B cell (primary cell): ENCODE measurements around the gene HIP1. TPM values are rescaled to one million over a fixed set of nuclear protein-coding genes. Genes with fewer than 3 reads are reported as not detected.
A peak's percentile ranks its signal among the peaks of the same experiment; 100 is the strongest.

Experiments
- ATAC-seq: fragments of 200-7000 bp; cut with Tn5 transposase; one replicate; pipeline ENCODE4 v1.10.0; 2021; ENCODE audit warnings: low read depth, mild to moderate bottlenecking, moderate number of reproducible peaks, moderate library complexity
- CTCF ChIA-PET: fragments of 350-600 bp; sonication (Branson Sonifier 250); formaldehyde crosslinking; loops from one replicate; lab custom pipeline; 2021; ENCODE audit warnings: antibody characterized with exemption, inconsistent platforms; lab: Charles Lee
- POLR2A ChIA-PET: fragments of 350-600 bp; sonication (Branson Sonifier 250); formaldehyde crosslinking; loops from one replicate; lab custom pipeline; 2021; ENCODE audit warnings: antibody characterized with exemption; lab: Charles Lee
- DNase-seq: peaks from one replicate; pipeline ENCODE4 v3.0.0; 2013
- H2AFZ ChIP-seq: 2 replicates; pipeline ENCODE4 v1.6.1; 2012; ENCODE audit warnings: mild to moderate bottlenecking, low read depth, low read length; ENCODE audit not compliant: insufficient read depth, poor library complexity, severe bottlenecking
- H3K27ac ChIP-seq, 2 donors: 1 replicate in 1 of 2; 2 replicates in 1 of 2; pipeline ENCODE4 v1.5.1; 2012 to 2013; ENCODE audit warnings: low read length in 2 of 2, mild to moderate bottlenecking in 2 of 2, moderate library complexity in 1 of 2
- H3K27me3 ChIP-seq, 4 experiments: fragments of 200-600 bp in 1 of 4; sonication (generic) in 1 of 4; replicated peaks in 1 of 4; 1 replicate in 2 of 4; 2 replicates in 2 of 4; pipeline versions ENCODE4 v1.6.1 to v1.7.0; 2013 to 2016; ENCODE audit warnings: low read length in 3 of 4, mild to moderate bottlenecking in 2 of 4, mixed read lengths in 1 of 4, moderate library complexity in 1 of 4; ENCODE audit not compliant: insufficient read depth in 4 of 4, control insufficient read depth in 3 of 4; ENCODE audit errors: control extremely low read depth in 1 of 4
- H3K36me3 ChIP-seq, 2 experiments: replicated peaks in 1 of 2; 1 replicate in 1 of 2; 2 replicates in 1 of 2; pipeline versions ENCODE4 v1.6.1 to v1.7.1; 2013; ENCODE audit warnings: low read length in 1 of 2; ENCODE audit not compliant: insufficient read depth in 2 of 2, control insufficient read depth in 1 of 2; ENCODE audit errors: control extremely low read depth in 1 of 2, extremely low read depth in 1 of 2
- H3K4me1 ChIP-seq, 2 donors: fragments of 200-600 bp in 1 of 2; sonication (generic) in 1 of 2; 1 replicate in 1 of 2; 2 replicates in 1 of 2; pipeline versions ENCODE4 v1.5.1 to v1.6.1; 2013 to 2017; ENCODE audit warnings: low read length in 2 of 2; ENCODE audit not compliant: control insufficient read depth in 2 of 2, insufficient read depth in 2 of 2
- H3K4me2 ChIP-seq: replicated peaks from 2 replicates; pipeline ENCODE3; 2012; ENCODE audit warnings: mild to moderate bottlenecking, low read depth, low read length; ENCODE audit not compliant: poor library complexity, severe bottlenecking
- H3K4me3 ChIP-seq, 5 experiments: fragments of 200-600 bp in 1 of 5; sonication (generic) in 1 of 5; 1 replicate in 3 of 5; 2 replicates in 2 of 5; pipeline versions ENCODE4 v1.5.1 to v1.7.0; 2011 to 2016; ENCODE audit warnings: low read length in 4 of 5, mild to moderate bottlenecking in 4 of 5, low read depth in 2 of 5, control low read depth in 1 of 5, moderate library complexity in 1 of 5; ENCODE audit not compliant: insufficient read depth in 1 of 5; ENCODE audit errors: control extremely low read depth in 1 of 5, extremely low read depth in 1 of 5
- H3K79me2 ChIP-seq: fragments of 200-600 bp; sonication (generic); one replicate; pipeline ENCODE4 v1.6.0; 2016; ENCODE audit warnings: low read length; ENCODE audit not compliant: control insufficient read depth, insufficient read depth
- H3K9ac ChIP-seq: fragments of 200-600 bp; sonication (generic); 2 replicates; pipeline ENCODE4 v1.6.1; 2017; ENCODE audit warnings: mild to moderate bottlenecking, low read length, moderate library complexity
- H3K9me3 ChIP-seq, 3 donors: one replicate each; pipeline versions ENCODE4 v1.6.1 to v1.7.1; 2013; ENCODE audit warnings: low read length in 2 of 3; ENCODE audit not compliant: control insufficient read depth in 2 of 3, insufficient read depth in 1 of 3; ENCODE audit errors: control extremely low read depth in 1 of 3
- H4K20me1 ChIP-seq: 2 replicates; pipeline ENCODE4 v1.6.0; 2012; ENCODE audit warnings: mild to moderate bottlenecking, low read length; ENCODE audit not compliant: insufficient read depth, control insufficient read depth, poor library complexity, severe bottlenecking
- H3K27ac Mint-ChIP-seq: one replicate; pipeline ENCODE4 v1.8.0; 2021; ENCODE audit warnings: mixed read lengths
- H3K27me3 Mint-ChIP-seq: one replicate; pipeline ENCODE4 v1.8.0; 2021; ENCODE audit warnings: mixed read lengths
- H3K4me1 Mint-ChIP-seq: one replicate; pipeline ENCODE4 v1.8.0; 2021; ENCODE audit warnings: mixed read lengths
- H3K4me3 Mint-ChIP-seq: one replicate; pipeline ENCODE4 v1.8.0; 2021; ENCODE audit warnings: mixed read lengths
- H3K9me3 Mint-ChIP-seq: one replicate; pipeline ENCODE4 v1.8.0; 2022; ENCODE audit warnings: mixed read lengths; ENCODE audit not compliant: insufficient read depth
- CTCF ChIP-seq: fragments of 200-600 bp; IDR thresholded peaks from one replicate; pipeline ENCODE4 v1.8.0; 2022; ENCODE audit warnings: antibody characterized with exemption, mild to moderate bottlenecking
- EZH2 ChIP-seq: IDR thresholded peaks from 2 replicates; pipeline ENCODE4 v1.6.1; 2012; ENCODE audit warnings: borderline replicate concordance, low read depth, mild to moderate bottlenecking, moderate library complexity, low read length; ENCODE audit not compliant: insufficient read depth, poor library complexity, severe bottlenecking
- WGBS: methylation state at CpG from one replicate; pipeline ENCODE4 v1.1.5; 2013; ENCODE audit warnings: missing lambda C conversion rate; ENCODE audit not compliant: insufficient coverage; 5-methylcytosine and 5-hydroxymethylcytosine counted together
- intact Hi-C: fragments of 100-400 bp; cut with micrococcal nuclease; formaldehyde crosslinking; loops from one replicate; pipeline ENCODE4 v1.10.0; 2022
- polyA plus RNA-seq: library from polyadenylated mRNA; depleted of rRNA; stranded (reverse); fragments of >200 nt; gene quantifications from 2 replicates; pipeline ENCODE4 v1.2.3, GENCODE V29; 2012
- total RNA-seq, 2 donors: library from RNA; stranded (reverse); fragments of 120-200 nt in 1 of 2; gene quantifications; 1 replicate in 1 of 2; 2 replicates in 1 of 2; pipeline versions ENCODE4 v1.2.3 to v1.2.4, GENCODE V29; 2013 to 2022

Gene HIP1
- total and polyA plus RNA-seq, 2 donors (not counting 1 experiment from before 2014, with no cell fraction given), result 6.5 to 16.7 TPM

- no peak for TF ChIP-seq EZH2
- TF ChIP-seq CTCF, result no peak
- Histone ChIP-seq H3K27me3 (no peaks in the 10 kb centered on the region), H2AFZ (no peak overlapping the region), H3K9ac (no peak overlapping the region), H3K9me3 (no peaks in the 10 kb centered on the region), H3K27ac (no peak overlapping the region), H3K4me3 (no peak overlapping the region), H4K20me1 (no peaks in the 10 kb centered on the region), H3K4me2 (no peak overlapping the region), H3K36me3 (no peaks in the 10 kb centered on the region), H3K79me2 (no peaks in the 10 kb centered on the region), H3K4me1 (no peaks in the 10 kb centered on the region)
- Mint-ChIP-seq H3K9me3 (no peaks in the 10 kb centered on the region), H3K4me3 (no peak overlapping the region), H3K27me3 (no peaks in the 10 kb centered on the region), H3K27ac (no peak overlapping the region), H3K4me1 (peaks cover 3% of the 10 kb centered on the region)
- DNase-seq (no peak), ATAC-seq (no peak)
- POLR2A ChIA-PET, result interaction anchor here (1.0 kb wide), 1 partner anchor 18 kb away, joined by 4 read pairs; the partner anchor contains the start of gene HIP1
- 86% methylated on average over 5 of the region's 10 CpGs for WGBS
- CTCF ChIA-PET, result interaction anchor here (1.3 kb wide), 1 partner anchor 94 kb away, joined by 4 read pairs; no protein-coding TSS in a partner anchor
- intact Hi-C loops, result no loop called here
Observed at GRCh38 chr7:75756206-75756990, 17.7 kb upstream of the HIP1 start.

GRCh38 chr7:75743455-75743859, 4.7 kb upstream of the HIP1 start:
- H3K27ac Mint-ChIP-seq, result peak overlapping the region; percentile 72
- ChIA-PET POLR2A (no interaction called here), CTCF (interaction anchor here (6.0 kb wide), 1 partner anchor 18 kb away, joined by 36 read pairs; no protein-coding TSS in a partner anchor)
- TF ChIP-seq EZH2 (no peak), CTCF (no peak)
- H3K4me2 ChIP-seq, result no peak overlapping the region
- intact Hi-C loops, result no loop called here
- H3K36me3 ChIP-seq, result no peaks in the 10 kb centered on the region
- no peak overlapping the region for H3K4me3 Mint-ChIP-seq
- H3K9me3 ChIP-seq, result no peaks in the 10 kb centered on the region
- H3K27ac ChIP-seq, result no peak overlapping the region
- H3K4me1 Mint-ChIP-seq, result peaks cover 27% of the 10 kb centered on the region
- no peaks in the 10 kb centered on the region for H3K27me3 ChIP-seq
- 83% methylated on average over 1 of the region's 4 CpGs for WGBS
- H3K27me3 Mint-ChIP-seq, result no peaks in the 10 kb centered on the region
- H3K4me1 ChIP-seq, result peaks cover 22 to 29% of the 10 kb centered on the region in 2 donors
- H4K20me1 ChIP-seq, result no peaks in the 10 kb centered on the region
- no peak for DNase-seq
- ATAC-seq, result no peak
- no peak overlapping the region for H3K4me3 ChIP-seq
- H3K9ac ChIP-seq, result no peak overlapping the region
- no peaks in the 10 kb centered on the region for H3K9me3 Mint-ChIP-seq
- no peak overlapping the region for H2AFZ ChIP-seq
- peaks cover 1% of the 10 kb centered on the region for H3K79me2 ChIP-seq
